GM12878 (cell line): ENCODE results near the gene SUPT3H. TPM values are rescaled to one million over a fixed set of nuclear protein-coding genes. Genes with fewer than 3 reads are reported as not detected.

Source experiments
- ATF2 ChIP-seq: IDR thresholded peaks from 2 replicates; pipeline ENCODE4 v1.6.1; 2012; ENCODE audit warnings: low read length, inconsistent platforms
- ATF7 ChIP-seq: fragments of 450-650 bp; IDR thresholded peaks from 2 replicates; pipeline ENCODE4 v1.6.1; 2016; ENCODE audit warnings: low read depth, mild to moderate bottlenecking
- BACH1 ChIP-seq: fragments of 450-650 bp; IDR thresholded peaks from 2 replicates; pipeline ENCODE4 v1.6.1; 2017; ENCODE audit warnings: mild to moderate bottlenecking, borderline replicate concordance
- BMI1 ChIP-seq: fragments of 450-650 bp; IDR thresholded peaks from 2 replicates; pipeline ENCODE4 v1.6.1; 2016; ENCODE audit warnings: mild to moderate bottlenecking, moderate library complexity, borderline replicate concordance
- DPF2 ChIP-seq: fragments of 450-650 bp; IDR thresholded peaks from 2 replicates; pipeline ENCODE4 v1.6.1; 2017; ENCODE audit warnings: mild to moderate bottlenecking
- EED ChIP-seq: sonication (generic); IDR thresholded peaks from 2 replicates; pipeline ENCODE4 v1.6.1; 2016; ENCODE audit warnings: antibody characterized with exemption, low read depth
- HDGF ChIP-seq: fragments of 450-650 bp; IDR thresholded peaks from 2 replicates; pipeline ENCODE4 v1.6.1; 2016; ENCODE audit warnings: antibody characterized with exemption
- IRF4 ChIP-seq: IDR thresholded peaks from 2 replicates; pipeline ENCODE4 v1.6.1; 2011; ENCODE audit warnings: low read depth, low read length
- MEF2B ChIP-seq: fragments of 450-650 bp; IDR thresholded peaks from 2 replicates; pipeline ENCODE4 v1.6.1; 2018; ENCODE audit warnings: mild to moderate bottlenecking, moderate library complexity; ENCODE audit not compliant: partially characterized antibody, poor library complexity, severe bottlenecking
- PAX5 ChIP-seq: IDR thresholded peaks from 2 replicates; pipeline ENCODE4 v1.6.1; 2011; ENCODE audit warnings: low read depth, low read length, borderline replicate concordance
- PBX3 ChIP-seq: IDR thresholded peaks from 2 replicates; pipeline ENCODE4 v1.6.1; 2011; ENCODE audit warnings: mild to moderate bottlenecking, low read depth, low read length, moderate library complexity; ENCODE audit not compliant: insufficient replicate concordance
- POLR2AphosphoS2 ChIP-seq: IDR thresholded peaks from 2 replicates; pipeline ENCODE4 v1.6.1; 2011; ENCODE audit warnings: low read depth, mild to moderate bottlenecking, low read length, improper control_type of control experiment, moderate library complexity
- PRDM15 ChIP-seq: fragments of 450-650 bp; formaldehyde crosslinking; IDR thresholded peaks from 2 replicates; pipeline ENCODE4 v1.4.0; 2020; ENCODE audit warnings: mild to moderate bottlenecking, moderate library complexity
- RB1 ChIP-seq: fragments of 450-650 bp; formaldehyde crosslinking; IDR thresholded peaks from 2 replicates; pipeline ENCODE4 v1.6.1; 2017; ENCODE audit warnings: mild to moderate bottlenecking, borderline replicate concordance
- RELB ChIP-seq: fragments of 450-650 bp; IDR thresholded peaks from 2 replicates; pipeline ENCODE4 v1.6.1; 2017; ENCODE audit warnings: low read depth, mild to moderate bottlenecking, moderate library complexity
- SKIL ChIP-seq: fragments of 450-650 bp; IDR thresholded peaks from 2 replicates; pipeline ENCODE4 v1.6.1; 2017; ENCODE audit warnings: mild to moderate bottlenecking, low read depth, inconsistent platforms; ENCODE audit not compliant: poor library complexity, severe bottlenecking
- SMAD5 ChIP-seq: IDR thresholded peaks from 2 replicates; pipeline ENCODE4 v1.6.1; 2016; ENCODE audit warnings: antibody characterized with exemption, low read depth
- SUPT20H ChIP-seq: IDR thresholded peaks from 2 replicates; pipeline ENCODE4 v1.6.1; 2011; ENCODE audit warnings: low read depth, mild to moderate bottlenecking, low read length, moderate library complexity, borderline replicate concordance; ENCODE audit not compliant: control insufficient read depth
- polyA plus RNA-seq, 11 experiments: library from polyadenylated mRNA; depleted of rRNA in 4 of 11; unstranded in 6 of 11; stranded (reverse) in 5 of 11; fragments of >200 nt; fragmentation: Nextera tagmentation in 4 of 11; fragmentation: Illumina TruSeq in 1 of 11; extraction: Ambion mirVana in 4 of 11; extraction: Trizol in 1 of 11; gene quantifications; 1 replicate in 1 of 11; 2 replicates in 10 of 11; pipeline versions ENCODE4 v1.2.1 to v1.2.3, GENCODE V29; 2011 to 2016; ENCODE audit warnings: inconsistent platforms in 2 of 11, missing spikeins in 2 of 11, low read depth in 1 of 11
- total RNA-seq, 4 experiments: library from RNA; depleted of rRNA in 3 of 4; stranded (reverse); fragments of >200 nt in 3 of 4; fragmentation: Illumina TruSeq in 1 of 4; extraction: Trizol in 1 of 4; gene quantifications; 2 replicates each; pipeline versions ENCODE4 v1.2.1 to v1.2.3, GENCODE V29; 2013 to 2021

Gene SUPT3H
- total and polyA plus RNA-seq, 10 of the 15 experiments (the other 5 are each of a cell fraction or from before 2014, with no cell fraction given): 0.51 to 3.7 (median 2.0) TPM

DNA sequence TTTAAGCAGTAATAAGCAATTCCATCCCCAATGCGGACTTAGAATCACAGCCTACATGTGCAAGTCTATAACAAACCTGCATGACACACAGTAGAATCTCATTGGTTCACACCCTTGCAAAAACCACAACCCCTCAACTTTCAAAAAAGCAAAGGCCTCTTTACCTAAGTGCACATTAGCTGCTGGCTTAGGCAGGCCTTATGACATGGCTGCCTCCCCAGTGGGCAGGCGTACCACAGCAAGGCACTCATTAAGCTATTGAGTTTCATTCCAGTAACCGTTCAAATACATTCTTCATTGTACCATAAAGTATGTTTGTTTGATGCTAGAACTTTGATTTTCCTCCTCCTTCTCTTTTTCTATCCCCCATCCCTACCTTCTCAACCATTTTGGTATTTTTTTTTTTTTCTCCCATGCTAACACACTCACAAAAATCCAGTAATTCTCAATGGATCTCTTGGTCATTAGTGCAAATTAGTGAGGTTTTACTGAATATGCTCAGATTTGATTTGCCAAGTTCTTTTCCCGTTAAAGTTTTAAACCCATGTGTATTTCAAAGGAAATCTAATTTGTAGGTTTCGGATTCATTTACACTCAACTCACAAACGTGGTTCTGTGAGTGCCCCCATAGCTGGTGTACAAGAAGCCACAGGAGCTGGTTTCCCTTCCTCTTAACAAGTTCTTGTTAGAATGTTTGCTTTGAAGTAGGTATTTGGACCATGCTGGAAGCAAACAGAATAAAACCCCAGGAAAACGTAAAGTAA is 510.0 kb downstream of the SUPT3H start (continued):
- TF ChIP-seq PRDM15 (CRISPR knock-in tag): no peak
- no peak for TF ChIP-seq ATF7
- peak; percentile 76; the same call in 1 of the 2 replicates for TF ChIP-seq IRF4
- peak; percentile 50 for TF ChIP-seq MEF2B
- TF ChIP-seq ATF2: peak; percentile 64
- peak; percentile 61; the same call in 1 of the 2 replicates for TF ChIP-seq BMI1
- no peak for TF ChIP-seq SUPT20H
- TF ChIP-seq SKIL: peak; percentile 54
- no peak for TF ChIP-seq HDGF
- TF ChIP-seq BACH1: peak; percentile 67; the same call in 1 of the 2 replicates
- TF ChIP-seq PAX5: peak; percentile 86
- no peak for TF ChIP-seq SMAD5
- TF ChIP-seq EED: peak; percentile 80
- no peak for TF ChIP-seq RB1
- peak; percentile 72 for TF ChIP-seq RELB
- peak; percentile 92 for TF ChIP-seq DPF2
- no peak for TF ChIP-seq PBX3
- no peak for TF ChIP-seq POLR2AphosphoS2
